ENCODE measurements around the gene KIAA1549.
"Not testable (repeated sequence)": the region's sequence is repeated elsewhere in the genome, so short reads cannot be mapped to it uniquely, and the experiment has no call there.

The KIAA1549 gene

DNA sequence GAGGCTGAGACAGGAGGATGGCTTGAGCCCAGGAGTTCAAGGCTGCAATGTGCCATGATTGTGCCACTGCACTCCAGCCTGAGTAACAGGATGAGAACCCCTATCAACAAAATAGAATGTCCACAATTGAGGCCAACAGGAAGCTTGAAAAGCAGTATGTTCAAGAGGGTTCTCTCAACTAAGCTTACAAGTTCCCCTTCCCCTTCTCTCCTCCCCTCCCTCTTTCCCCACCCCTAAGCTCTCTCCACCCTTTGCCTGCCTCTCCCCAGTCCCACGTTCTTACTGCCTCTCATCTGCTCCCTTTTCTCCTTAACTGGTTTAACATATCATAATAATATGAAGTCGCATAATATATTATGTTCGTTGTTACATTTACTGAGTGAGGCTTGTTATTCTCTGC lies 35.4 kb downstream of the KIAA1549 start:
- in situ Hi-C loops (cut with HindIII; ENCODE audit: low sequenced_read_pairs), result no loop called here
- TF ChIP-seq, protein P1, sequence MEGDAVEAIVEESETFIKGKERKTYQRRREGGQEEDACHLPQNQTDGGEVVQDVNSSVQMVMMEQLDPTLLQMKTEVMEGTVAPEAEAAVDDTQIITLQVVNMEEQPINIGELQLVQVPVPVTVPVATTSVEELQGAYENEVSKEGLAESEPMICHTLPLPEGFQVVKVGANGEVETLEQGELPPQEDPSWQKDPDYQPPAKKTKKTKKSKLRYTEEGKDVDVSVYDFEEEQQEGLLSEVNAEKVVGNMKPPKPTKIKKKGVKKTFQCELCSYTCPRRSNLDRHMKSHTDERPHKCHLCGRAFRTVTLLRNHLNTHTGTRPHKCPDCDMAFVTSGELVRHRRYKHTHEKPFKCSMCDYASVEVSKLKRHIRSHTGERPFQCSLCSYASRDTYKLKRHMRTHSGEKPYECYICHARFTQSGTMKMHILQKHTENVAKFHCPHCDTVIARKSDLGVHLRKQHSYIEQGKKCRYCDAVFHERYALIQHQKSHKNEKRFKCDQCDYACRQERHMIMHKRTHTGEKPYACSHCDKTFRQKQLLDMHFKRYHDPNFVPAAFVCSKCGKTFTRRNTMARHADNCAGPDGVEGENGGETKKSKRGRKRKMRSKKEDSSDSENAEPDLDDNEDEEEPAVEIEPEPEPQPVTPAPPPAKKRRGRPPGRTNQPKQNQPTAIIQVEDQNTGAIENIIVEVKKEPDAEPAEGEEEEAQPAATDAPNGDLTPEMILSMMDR (IDR thresholded peaks at IDR 0.05; ENCODE audit: low read depth, low read length, missing control alignments), result no peak
- H3K4me3 ChIP-seq (ENCODE audit: low read depth, low read length), result no peak overlapping the region
- DNase-seq (ENCODE audit: low read depth), result no peak

DNA sequence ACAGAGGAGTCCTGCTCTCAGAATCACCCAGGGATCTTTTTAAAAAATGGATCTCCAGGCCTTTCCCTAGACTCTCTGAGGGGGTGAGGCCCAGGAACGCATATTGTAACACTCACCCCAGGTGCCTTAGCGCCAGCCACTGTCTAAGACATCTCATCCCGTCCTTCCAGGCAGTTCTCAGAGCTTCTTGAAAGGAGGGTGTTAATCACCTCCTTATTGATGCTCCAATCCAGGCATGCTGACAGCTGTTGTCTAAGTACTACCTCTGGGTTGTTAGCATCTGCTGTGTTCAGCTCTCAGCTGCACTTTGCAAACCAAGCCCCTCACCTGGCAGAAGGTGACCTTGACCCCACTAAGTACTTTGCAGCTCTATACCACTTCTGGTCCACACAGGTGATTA lies 36.0 kb downstream of the KIAA1549 start:
- no peak for DNase-seq (ENCODE audit: low read depth)
- TF ChIP-seq, protein P1 (IDR thresholded peaks at IDR 0.05; ENCODE audit: low read depth, low read length, missing control alignments), result no peak
- in situ Hi-C loops (cut with HindIII; ENCODE audit: low sequenced_read_pairs), result no loop called here
- H3K4me3 ChIP-seq (ENCODE audit: low read depth, low read length), result no peak overlapping the region

DNA sequence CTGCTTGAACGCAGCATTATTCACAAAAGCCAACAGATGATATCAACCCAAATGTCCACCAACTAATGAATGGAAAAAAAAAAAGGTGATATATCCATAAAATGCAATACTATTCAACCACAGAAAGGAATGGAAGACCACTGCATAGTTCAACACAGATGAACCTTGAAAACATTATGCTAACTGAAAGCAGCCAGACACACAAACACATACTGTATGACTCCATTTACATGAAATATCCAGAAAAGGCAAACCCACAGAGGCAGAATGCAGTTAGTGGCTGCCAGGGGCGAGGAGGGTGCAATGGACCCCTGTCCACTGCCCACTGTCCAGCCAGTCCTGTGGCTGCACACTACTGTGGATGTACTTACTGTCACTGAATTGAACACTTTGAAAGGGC lies 36.6 kb downstream of the KIAA1549 start:
- H3K4me3 ChIP-seq (ENCODE audit: low read depth, low read length), result no peak overlapping the region
- no peak for DNase-seq (ENCODE audit: low read depth)
- TF ChIP-seq, protein P1 (IDR thresholded peaks at IDR 0.05; ENCODE audit: low read depth, low read length, missing control alignments), result no peak
- in situ Hi-C loops (cut with HindIII; ENCODE audit: low sequenced_read_pairs), result no loop called here

DNA sequence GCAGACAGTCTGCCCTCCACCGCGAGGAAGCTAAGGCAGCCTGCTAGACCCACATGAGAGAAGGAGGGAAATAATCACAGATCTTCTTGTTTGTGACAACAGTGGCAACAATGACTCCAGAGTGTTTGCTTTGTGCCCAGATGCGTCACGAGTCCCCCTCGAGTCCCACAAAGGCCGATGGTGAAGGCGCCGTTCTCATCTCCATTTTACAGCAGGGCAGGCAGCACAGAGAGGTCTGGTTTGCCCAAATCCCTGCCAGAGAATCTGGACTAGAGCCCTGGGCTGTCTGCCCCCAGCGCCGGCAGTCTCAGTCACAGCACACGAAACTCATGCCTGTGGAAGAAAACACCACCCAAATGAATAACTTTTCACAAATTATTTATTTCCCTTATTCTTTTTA lies 38.1 kb downstream of the KIAA1549 start:
- in situ Hi-C loops (cut with HindIII; ENCODE audit: low sequenced_read_pairs), result no loop called here
- no peak overlapping the region for H3K4me3 ChIP-seq (ENCODE audit: low read depth, low read length)
- DNase-seq (ENCODE audit: low read depth), result no peak
- TF ChIP-seq, protein P1 (IDR thresholded peaks at IDR 0.05; ENCODE audit: low read depth, low read length, missing control alignments), result no peak

DNA sequence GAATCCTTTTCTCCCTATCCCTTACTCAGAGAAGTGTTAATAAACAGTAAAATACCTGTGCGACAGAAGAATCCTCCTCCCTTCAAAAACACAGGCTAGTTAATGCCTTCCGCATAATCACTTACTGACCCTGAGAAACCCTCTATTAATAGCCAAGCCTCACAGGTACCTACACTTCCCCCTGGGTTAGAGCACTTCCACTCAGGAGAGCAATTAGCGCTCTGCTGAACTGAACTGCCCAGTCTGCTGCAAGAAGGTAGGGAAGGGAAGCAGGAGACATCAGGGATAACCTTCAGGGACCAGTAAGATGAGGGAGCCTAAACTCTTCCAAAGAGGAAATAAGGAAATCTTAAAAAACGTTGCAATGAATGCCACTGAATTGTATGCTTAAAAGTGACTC lies 39.6 kb downstream of the KIAA1549 start:
- H3K4me3 ChIP-seq (ENCODE audit: low read depth, low read length), result no peak overlapping the region
- DNase-seq (ENCODE audit: low read depth), result no peak
- TF ChIP-seq, protein P1 (IDR thresholded peaks at IDR 0.05; ENCODE audit: low read depth, low read length, missing control alignments), result no peak
- in situ Hi-C loops (cut with HindIII; ENCODE audit: low sequenced_read_pairs), result no loop called here

DNA sequence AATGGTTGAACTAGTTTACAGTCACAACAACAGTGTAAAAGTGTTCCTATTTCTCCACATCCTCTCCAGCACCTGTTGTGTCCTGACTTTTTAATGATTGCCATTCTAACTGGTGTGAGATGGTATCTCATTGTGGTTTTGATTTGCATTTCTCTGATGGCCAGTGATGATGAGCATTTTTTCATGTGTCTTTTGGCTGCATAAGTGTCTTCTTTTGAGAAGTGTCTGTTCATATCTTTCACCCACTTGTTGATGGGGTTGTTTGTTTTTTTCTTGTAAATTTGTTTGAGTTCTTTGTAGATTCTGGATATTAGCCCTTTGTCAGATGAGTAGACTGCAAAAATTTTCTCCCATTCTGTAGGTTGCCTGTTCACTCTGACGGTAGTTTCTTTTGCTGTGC lies 40.6 kb downstream of the KIAA1549 start:
- in situ Hi-C loops (cut with HindIII; ENCODE audit: low sequenced_read_pairs); H3K4me3 ChIP-seq (ENCODE audit: low read depth, low read length); DNase-seq (ENCODE audit: low read depth): not testable (repeated sequence)

DNA sequence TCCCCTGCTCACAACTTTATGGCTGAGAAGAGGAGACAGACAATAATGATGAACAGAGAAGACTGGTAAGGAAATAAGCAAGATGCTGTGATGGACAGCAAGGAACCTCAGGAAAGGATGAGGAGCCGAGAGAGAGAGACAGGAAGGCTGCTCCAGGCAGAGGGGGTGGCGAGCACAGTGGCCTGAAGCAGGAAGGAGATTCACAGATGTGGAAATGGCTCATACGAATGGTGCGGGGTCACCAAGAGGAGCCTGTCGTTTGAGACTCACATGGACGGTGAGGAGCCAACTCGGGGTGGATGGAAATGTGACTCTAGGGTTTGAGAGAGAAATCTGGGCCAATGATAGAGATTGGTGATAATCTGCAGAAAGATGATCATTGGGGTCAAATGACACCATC lies 43.7 kb downstream of the KIAA1549 start:
- no peak overlapping the region for H3K4me3 ChIP-seq (ENCODE audit: low read depth, low read length)
- in situ Hi-C loops (cut with HindIII; ENCODE audit: low sequenced_read_pairs), result no loop called here

More for the DNA sequence above, 43.7 kb downstream of the KIAA1549 start:
- TF ChIP-seq, protein P1 (IDR thresholded peaks at IDR 0.05; ENCODE audit: low read depth, low read length, missing control alignments), result no peak
- no peak for DNase-seq (ENCODE audit: low read depth)
